ENCODE data around the gene RPS6KB2.

Gene RPS6KB2

GRCh38 chr11:67395555-67396258 lies 32.6 kb upstream of the RPS6KB2 start:
- Histone ChIP-seq H3K4me3 (ENCODE audit: low read depth, low read length) (no peak overlapping the region), H3K27ac (no peak overlapping the region), H3K27me3 (replicated peaks) (no peaks in the 10 kb centered on the region), H3K36me3 (replicated peaks) (peaks cover 31% of the 10 kb centered on the region)
- TF ChIP-seq, protein P1, sequence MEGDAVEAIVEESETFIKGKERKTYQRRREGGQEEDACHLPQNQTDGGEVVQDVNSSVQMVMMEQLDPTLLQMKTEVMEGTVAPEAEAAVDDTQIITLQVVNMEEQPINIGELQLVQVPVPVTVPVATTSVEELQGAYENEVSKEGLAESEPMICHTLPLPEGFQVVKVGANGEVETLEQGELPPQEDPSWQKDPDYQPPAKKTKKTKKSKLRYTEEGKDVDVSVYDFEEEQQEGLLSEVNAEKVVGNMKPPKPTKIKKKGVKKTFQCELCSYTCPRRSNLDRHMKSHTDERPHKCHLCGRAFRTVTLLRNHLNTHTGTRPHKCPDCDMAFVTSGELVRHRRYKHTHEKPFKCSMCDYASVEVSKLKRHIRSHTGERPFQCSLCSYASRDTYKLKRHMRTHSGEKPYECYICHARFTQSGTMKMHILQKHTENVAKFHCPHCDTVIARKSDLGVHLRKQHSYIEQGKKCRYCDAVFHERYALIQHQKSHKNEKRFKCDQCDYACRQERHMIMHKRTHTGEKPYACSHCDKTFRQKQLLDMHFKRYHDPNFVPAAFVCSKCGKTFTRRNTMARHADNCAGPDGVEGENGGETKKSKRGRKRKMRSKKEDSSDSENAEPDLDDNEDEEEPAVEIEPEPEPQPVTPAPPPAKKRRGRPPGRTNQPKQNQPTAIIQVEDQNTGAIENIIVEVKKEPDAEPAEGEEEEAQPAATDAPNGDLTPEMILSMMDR (IDR thresholded peaks at IDR 0.05; ENCODE audit: low read depth, low read length, missing control alignments), result no peak
- in situ Hi-C loops (cut with HindIII; ENCODE audit: low pct_ligation_motif_present, low sequenced_read_pairs), result no loop called here
- no peak for DNase-seq

DNA sequence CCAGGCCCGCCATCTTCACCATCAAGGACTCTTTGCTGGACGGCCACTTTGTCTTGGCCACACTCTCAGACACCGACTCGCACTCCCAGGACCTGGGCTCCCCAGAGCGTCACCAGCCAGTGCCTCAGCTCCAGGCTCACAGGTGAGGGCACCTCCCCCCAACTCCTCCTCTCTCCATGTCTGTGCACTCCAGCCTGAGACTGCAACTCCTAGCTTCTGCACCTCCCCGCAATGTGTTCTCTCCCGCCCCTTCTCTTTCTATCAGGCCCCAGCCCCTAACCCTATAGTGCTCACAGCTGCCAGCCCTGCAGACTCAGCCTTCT lies 32.1 kb upstream of the RPS6KB2 start:
- TF ChIP-seq, protein P1 (IDR thresholded peaks at IDR 0.05; ENCODE audit: low read depth, low read length, missing control alignments), result no peak
- no peak overlapping the region for H3K27ac ChIP-seq
- H3K27me3 ChIP-seq (replicated peaks), result no peaks in the 10 kb centered on the region
- H3K36me3 ChIP-seq (replicated peaks), result peaks cover 31% of the 10 kb centered on the region
- in situ Hi-C loops (cut with HindIII; ENCODE audit: low pct_ligation_motif_present, low sequenced_read_pairs), result no loop called here
- no peak overlapping the region for H3K4me3 ChIP-seq (ENCODE audit: low read depth, low read length)
- DNase-seq, result no peak

- Histone ChIP-seq H3K4me3 (ENCODE audit: low read depth, low read length) (no peak overlapping the region), H3K27me3 (replicated peaks) (no peaks in the 10 kb centered on the region), H3K36me3 (replicated peaks) (peaks cover 31% of the 10 kb centered on the region), H3K27ac (no peak overlapping the region)
- no peak for DNase-seq
- in situ Hi-C loops (cut with HindIII; ENCODE audit: low pct_ligation_motif_present, low sequenced_read_pairs), result no loop called here
- TF ChIP-seq, protein P1 (IDR thresholded peaks at IDR 0.05; ENCODE audit: low read depth, low read length, missing control alignments), result no peak
These were observed 31.5 kb upstream of the RPS6KB2 start for GRCh38 chr11:67396587-67397389.

DNA sequence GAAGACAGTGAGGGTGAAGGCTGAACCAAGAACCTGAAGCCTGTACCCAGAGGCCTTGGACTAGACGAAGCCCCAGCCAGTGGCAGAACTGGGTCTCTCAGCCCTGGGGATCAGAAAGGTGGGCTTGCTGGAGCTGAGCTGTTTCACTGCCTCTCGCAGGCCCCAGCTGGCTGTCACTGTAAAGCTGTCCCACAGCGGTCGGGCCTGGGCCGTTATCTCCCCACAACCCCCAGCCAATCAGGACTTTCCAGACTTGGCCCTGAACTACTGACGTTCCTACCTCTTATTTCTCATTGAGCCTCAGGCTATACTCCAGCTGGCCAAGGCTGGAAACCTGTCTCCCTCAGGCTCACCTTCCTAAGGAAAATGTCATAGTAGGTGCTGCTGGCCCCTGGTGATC lies 30.8 kb upstream of the RPS6KB2 start:
- in situ Hi-C loops (cut with HindIII; ENCODE audit: low pct_ligation_motif_present, low sequenced_read_pairs), result no loop called here
- TF ChIP-seq, protein P1 (IDR thresholded peaks at IDR 0.05; ENCODE audit: low read depth, low read length, missing control alignments), result no peak
- Histone ChIP-seq H3K27me3 (replicated peaks) (no peaks in the 10 kb centered on the region), H3K27ac (no peak overlapping the region), H3K4me3 (ENCODE audit: low read depth, low read length) (no peak overlapping the region), H3K36me3 (replicated peaks) (peaks cover 31% of the 10 kb centered on the region)
- DNase-seq, result no peak

- Histone ChIP-seq H3K36me3 (replicated peaks) (peaks cover 31% of the 10 kb centered on the region), H3K27ac (no peak overlapping the region), H3K4me3 (ENCODE audit: low read depth, low read length) (no peak overlapping the region), H3K27me3 (replicated peaks) (no peaks in the 10 kb centered on the region)
- DNase-seq, result no peak
- TF ChIP-seq, protein P1 (IDR thresholded peaks at IDR 0.05; ENCODE audit: low read depth, low read length, missing control alignments), result no peak
- in situ Hi-C loops (cut with HindIII; ENCODE audit: low pct_ligation_motif_present, low sequenced_read_pairs), result no loop called here
These were observed 30.2 kb upstream of the RPS6KB2 start for GRCh38 chr11:67397986-67398660.

Data from brain microvascular endothelial cell (primary cell).